ENCODE measurements around the gene HECTD4.

GRCh38 chr12:112164011-112164660 is 218.1 kb downstream of the HECTD4 start:
- TF ChIP-seq ZNF274 (IDR thresholded peaks at IDR 0.05; ENCODE audit: low read depth, low read length): no peak
- no peak for TF ChIP-seq MAX (IDR thresholded peaks at IDR 0.05)
- no peak for TF ChIP-seq POLR2A (IDR thresholded peaks at IDR 0.05; ENCODE audit: borderline replicate concordance, extremely low read depth, insufficient read depth, insufficient read length)
- TF ChIP-seq YY1 (IDR thresholded peaks at IDR 0.05; ENCODE audit: extremely low read depth, insufficient replicate concordance, low read depth, low read length): no peak
- TF ChIP-seq CTCF (IDR thresholded peaks at IDR 0.05 in 2 of 3, conservative IDR thresholded peaks at IDR 0.05 in 1 of 3; ENCODE audit: borderline replicate concordance in 1 of 3, insufficient read depth in 1 of 3, low read depth in 2 of 3, low read length in 2 of 3): no peak
- no peak for TF ChIP-seq EZH2phosphoT487 (IDR thresholded peaks at IDR 0.05; ENCODE audit: borderline replicate concordance)
- TF ChIP-seq EZH2 (IDR thresholded peaks at IDR 0.05): no peak
- no peak for TF ChIP-seq JUND (IDR thresholded peaks at IDR 0.05)
- no peak for TF ChIP-seq RAD21 (IDR thresholded peaks at IDR 0.05; ENCODE audit: low read depth)
